GM23338 (cell line): ENCODE data around the gene NBAS. TPM values are rescaled to one million over a fixed set of nuclear protein-coding genes. Genes with fewer than 3 reads are reported as not detected.

Experiments used
- ATAC-seq: fragments of 200-7000 bp; cut with Tn5 transposase; 3 replicates; pipeline ENCODE4 v1.9.1; 2020
- DNase-seq: peaks from one replicate; pipeline ENCODE4 v3.0.0-alpha.2; 2015; ENCODE audit warnings: low spot score
- H2AFZ ChIP-seq: fragments of 200-600 bp; sonication (generic); 2 replicates; pipeline ENCODE4 v1.8.0; 2016; ENCODE audit warnings: antibody characterized with exemption, mild to moderate bottlenecking, moderate library complexity
- H3F3A ChIP-seq: fragments of 200-600 bp; sonication (generic); replicated peaks from 2 replicates; pipeline ENCODE4 v1.8.0; 2017; ENCODE audit warnings: antibody characterized with exemption, mixed run types, low read depth
- H3K27ac ChIP-seq: fragments of 200-600 bp; sonication (generic); 2 replicates; pipeline ENCODE4 v1.6.1; 2016; ENCODE audit warnings: low read depth
- H3K27me3 ChIP-seq: fragments of 200-600 bp; sonication (generic); 2 replicates; pipeline ENCODE4 v1.8.0; 2016; ENCODE audit warnings: mild to moderate bottlenecking, mixed run types, moderate library complexity; ENCODE audit not compliant: insufficient read depth
- H3K36me3 ChIP-seq: fragments of 200-600 bp; sonication (generic); 2 replicates; pipeline ENCODE4 v1.8.0; 2016; ENCODE audit warnings: mild to moderate bottlenecking; ENCODE audit not compliant: insufficient read depth
- H3K4me1 ChIP-seq: fragments of 200-600 bp; sonication (generic); 2 replicates; pipeline ENCODE4 v1.8.0; 2016; ENCODE audit warnings: mild to moderate bottlenecking, moderate library complexity; ENCODE audit not compliant: insufficient read depth
- H3K4me2 ChIP-seq: fragments of 200-600 bp; sonication (generic); 2 replicates; pipeline ENCODE4 v1.7.1; 2017; ENCODE audit warnings: mixed run types
- H3K4me3 ChIP-seq: fragments of 200-600 bp; sonication (generic); 2 replicates; pipeline ENCODE4 v1.6.1; 2016; ENCODE audit warnings: mixed run types
- H3K79me2 ChIP-seq: fragments of 200-600 bp; sonication (generic); replicated peaks from 2 replicates; pipeline ENCODE4 v1.8.0; 2017; ENCODE audit warnings: mild to moderate bottlenecking; ENCODE audit not compliant: insufficient read depth
- H3K9me2 ChIP-seq: fragments of 200-600 bp; sonication (generic); 2 replicates; pipeline ENCODE4 v1.8.0; 2017; ENCODE audit not compliant: insufficient read depth
- H4K20me1 ChIP-seq: fragments of 200-600 bp; sonication (generic); replicated peaks from 2 replicates; pipeline ENCODE4 v1.8.0; 2017; ENCODE audit warnings: mild to moderate bottlenecking; ENCODE audit not compliant: insufficient read depth
- H3K27ac Mint-ChIP-seq: 2 replicates; pipeline ENCODE4 v1.8.0; 2020; ENCODE audit warnings: inconsistent platforms, mild to moderate bottlenecking, moderate library complexity, mixed read lengths
- H3K27me3 Mint-ChIP-seq: 3 replicates; pipeline ENCODE4 v1.8.0; 2022; ENCODE audit warnings: low read depth, mild to moderate bottlenecking, moderate library complexity, mixed read lengths, inconsistent platforms; ENCODE audit not compliant: insufficient read depth, poor library complexity
- H3K36me3 Mint-ChIP-seq: 3 replicates; pipeline ENCODE4 v1.8.0; 2021; ENCODE audit warnings: low read depth, mild to moderate bottlenecking, inconsistent platforms, moderate library complexity, mixed read lengths
- H3K4me1 Mint-ChIP-seq: 3 replicates; pipeline ENCODE4 v1.8.0; 2020; ENCODE audit warnings: mild to moderate bottlenecking, inconsistent platforms, mixed read lengths
- H3K4me3 Mint-ChIP-seq: 3 replicates; pipeline ENCODE4 v1.8.0; 2021; ENCODE audit warnings: moderate library complexity, mild to moderate bottlenecking, inconsistent platforms, mixed read lengths
- H3K9me3 Mint-ChIP-seq: 3 replicates; pipeline ENCODE4 v1.8.0; 2020; ENCODE audit warnings: moderate library complexity, mild to moderate bottlenecking, inconsistent platforms, mixed read lengths
- CTCF ChIP-seq, 2 experiments: fragments of 200-600 bp in 1 of 2; sonication (generic) in 1 of 2; conservative IDR thresholded peaks; 2 replicates each; pipeline versions ENCODE4 v1.5.1 to v1.6.1; 2016 to 2017; ENCODE audit warnings: antibody characterized with exemption in 2 of 2, low read depth in 2 of 2, mild to moderate bottlenecking in 2 of 2, moderate library complexity in 1 of 2
- ETS1 ChIP-seq: IDR thresholded peaks from 2 replicates; pipeline ENCODE4 v1.6.1; 2016; ENCODE audit warnings: antibody characterized with exemption
- EZH2 ChIP-seq: fragments of 200-600 bp; sonication (generic); IDR thresholded peaks from one replicate; pipeline ENCODE4 v1.8.0; 2017; ENCODE audit warnings: antibody characterized with exemption, mild to moderate bottlenecking, low read depth; ENCODE audit not compliant: unreplicated experiment
- EZH2phosphoT487 ChIP-seq: fragments of 200-600 bp; sonication (generic); IDR thresholded peaks from one replicate; pipeline ENCODE4 v1.8.1; 2018; ENCODE audit warnings: antibody characterized with exemption; ENCODE audit not compliant: unreplicated experiment
- POLR2AphosphoS5 ChIP-seq: IDR thresholded peaks from 2 replicates; pipeline ENCODE4 v1.6.1; 2016; ENCODE audit warnings: antibody characterized with exemption, low read depth
- STAT1 ChIP-seq: IDR thresholded peaks from one replicate; pipeline ENCODE4 v1.6.1; 2016; ENCODE audit warnings: antibody characterized with exemption; ENCODE audit not compliant: unreplicated experiment
- polyA plus RNA-seq: library from polyadenylated mRNA; unstranded; fragments of >200 nt; fragmentation: Nextera tagmentation; extraction: Ambion mirVana; gene quantifications from 2 replicates; pipeline ENCODE4 v1.2.1, GENCODE V29; 2016
- total RNA-seq: library from RNA; depleted of rRNA; stranded (reverse); fragments of >200 nt; shearing (Covaris generic); gene quantifications from 2 replicates; pipeline ENCODE4 v1.2.3, GENCODE V29; 2014
- TF ChIP-seq, protein P1 (sequence below): fragments of 250-450 bp; sonication (Bioruptor Pico); IDR thresholded peaks from 2 replicates; pipeline ENCODE4 v1.5.0; 2020; ENCODE audit warnings: mild to moderate bottlenecking, moderate library complexity

NBAS gene
- total and polyA plus RNA-seq, 2 experiments from 2014 or later, result 24.8 to 38.9 TPM

DNA sequence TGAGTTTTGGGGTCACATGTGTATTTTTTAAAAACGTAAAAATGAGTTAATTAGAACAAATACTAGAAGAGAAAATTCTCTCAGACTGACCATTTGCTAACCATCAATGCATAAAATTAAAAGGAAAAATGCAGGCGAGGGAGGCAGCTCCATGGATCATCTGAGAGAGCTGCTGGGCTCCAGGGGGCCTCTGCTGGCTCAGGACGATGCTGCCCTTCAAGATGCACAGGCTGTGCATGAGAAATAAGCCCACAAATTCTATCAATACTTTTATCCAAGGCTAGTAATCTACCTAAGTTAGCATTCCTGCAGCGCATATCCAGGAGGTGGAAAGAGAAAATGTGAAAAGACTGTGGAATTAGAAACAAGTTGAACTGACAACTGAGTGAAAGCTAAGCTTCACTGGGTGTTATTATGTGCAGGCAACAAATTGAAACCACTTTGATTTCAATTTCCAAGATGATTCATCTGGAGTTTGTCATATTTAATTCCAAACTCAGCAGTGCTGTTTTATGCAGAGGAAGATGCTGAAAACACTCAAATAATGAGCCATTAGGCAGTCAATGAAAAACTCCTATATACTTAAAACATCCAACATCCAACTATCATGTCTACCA, 261.1 kb downstream of the NBAS start:
- no peaks in the 10 kb centered on the region for H3K79me2 ChIP-seq
- TF ChIP-seq CTCF (conservative IDR thresholded peaks at IDR 0.05; ENCODE audit: low read depth in 2 of 2), result 0 out of 4 replicates have a peak, but pooled peaks of 1 of the 2 experiments have one; percentile 27
- no peak for TF ChIP-seq EZH2
- TF ChIP-seq EZH2phosphoT487, result no peak
- no peak for TF ChIP-seq ETS1
- TF ChIP-seq POLR2AphosphoS5, result no peak
- TF ChIP-seq STAT1, result no peak
- TF ChIP-seq, protein P1, sequence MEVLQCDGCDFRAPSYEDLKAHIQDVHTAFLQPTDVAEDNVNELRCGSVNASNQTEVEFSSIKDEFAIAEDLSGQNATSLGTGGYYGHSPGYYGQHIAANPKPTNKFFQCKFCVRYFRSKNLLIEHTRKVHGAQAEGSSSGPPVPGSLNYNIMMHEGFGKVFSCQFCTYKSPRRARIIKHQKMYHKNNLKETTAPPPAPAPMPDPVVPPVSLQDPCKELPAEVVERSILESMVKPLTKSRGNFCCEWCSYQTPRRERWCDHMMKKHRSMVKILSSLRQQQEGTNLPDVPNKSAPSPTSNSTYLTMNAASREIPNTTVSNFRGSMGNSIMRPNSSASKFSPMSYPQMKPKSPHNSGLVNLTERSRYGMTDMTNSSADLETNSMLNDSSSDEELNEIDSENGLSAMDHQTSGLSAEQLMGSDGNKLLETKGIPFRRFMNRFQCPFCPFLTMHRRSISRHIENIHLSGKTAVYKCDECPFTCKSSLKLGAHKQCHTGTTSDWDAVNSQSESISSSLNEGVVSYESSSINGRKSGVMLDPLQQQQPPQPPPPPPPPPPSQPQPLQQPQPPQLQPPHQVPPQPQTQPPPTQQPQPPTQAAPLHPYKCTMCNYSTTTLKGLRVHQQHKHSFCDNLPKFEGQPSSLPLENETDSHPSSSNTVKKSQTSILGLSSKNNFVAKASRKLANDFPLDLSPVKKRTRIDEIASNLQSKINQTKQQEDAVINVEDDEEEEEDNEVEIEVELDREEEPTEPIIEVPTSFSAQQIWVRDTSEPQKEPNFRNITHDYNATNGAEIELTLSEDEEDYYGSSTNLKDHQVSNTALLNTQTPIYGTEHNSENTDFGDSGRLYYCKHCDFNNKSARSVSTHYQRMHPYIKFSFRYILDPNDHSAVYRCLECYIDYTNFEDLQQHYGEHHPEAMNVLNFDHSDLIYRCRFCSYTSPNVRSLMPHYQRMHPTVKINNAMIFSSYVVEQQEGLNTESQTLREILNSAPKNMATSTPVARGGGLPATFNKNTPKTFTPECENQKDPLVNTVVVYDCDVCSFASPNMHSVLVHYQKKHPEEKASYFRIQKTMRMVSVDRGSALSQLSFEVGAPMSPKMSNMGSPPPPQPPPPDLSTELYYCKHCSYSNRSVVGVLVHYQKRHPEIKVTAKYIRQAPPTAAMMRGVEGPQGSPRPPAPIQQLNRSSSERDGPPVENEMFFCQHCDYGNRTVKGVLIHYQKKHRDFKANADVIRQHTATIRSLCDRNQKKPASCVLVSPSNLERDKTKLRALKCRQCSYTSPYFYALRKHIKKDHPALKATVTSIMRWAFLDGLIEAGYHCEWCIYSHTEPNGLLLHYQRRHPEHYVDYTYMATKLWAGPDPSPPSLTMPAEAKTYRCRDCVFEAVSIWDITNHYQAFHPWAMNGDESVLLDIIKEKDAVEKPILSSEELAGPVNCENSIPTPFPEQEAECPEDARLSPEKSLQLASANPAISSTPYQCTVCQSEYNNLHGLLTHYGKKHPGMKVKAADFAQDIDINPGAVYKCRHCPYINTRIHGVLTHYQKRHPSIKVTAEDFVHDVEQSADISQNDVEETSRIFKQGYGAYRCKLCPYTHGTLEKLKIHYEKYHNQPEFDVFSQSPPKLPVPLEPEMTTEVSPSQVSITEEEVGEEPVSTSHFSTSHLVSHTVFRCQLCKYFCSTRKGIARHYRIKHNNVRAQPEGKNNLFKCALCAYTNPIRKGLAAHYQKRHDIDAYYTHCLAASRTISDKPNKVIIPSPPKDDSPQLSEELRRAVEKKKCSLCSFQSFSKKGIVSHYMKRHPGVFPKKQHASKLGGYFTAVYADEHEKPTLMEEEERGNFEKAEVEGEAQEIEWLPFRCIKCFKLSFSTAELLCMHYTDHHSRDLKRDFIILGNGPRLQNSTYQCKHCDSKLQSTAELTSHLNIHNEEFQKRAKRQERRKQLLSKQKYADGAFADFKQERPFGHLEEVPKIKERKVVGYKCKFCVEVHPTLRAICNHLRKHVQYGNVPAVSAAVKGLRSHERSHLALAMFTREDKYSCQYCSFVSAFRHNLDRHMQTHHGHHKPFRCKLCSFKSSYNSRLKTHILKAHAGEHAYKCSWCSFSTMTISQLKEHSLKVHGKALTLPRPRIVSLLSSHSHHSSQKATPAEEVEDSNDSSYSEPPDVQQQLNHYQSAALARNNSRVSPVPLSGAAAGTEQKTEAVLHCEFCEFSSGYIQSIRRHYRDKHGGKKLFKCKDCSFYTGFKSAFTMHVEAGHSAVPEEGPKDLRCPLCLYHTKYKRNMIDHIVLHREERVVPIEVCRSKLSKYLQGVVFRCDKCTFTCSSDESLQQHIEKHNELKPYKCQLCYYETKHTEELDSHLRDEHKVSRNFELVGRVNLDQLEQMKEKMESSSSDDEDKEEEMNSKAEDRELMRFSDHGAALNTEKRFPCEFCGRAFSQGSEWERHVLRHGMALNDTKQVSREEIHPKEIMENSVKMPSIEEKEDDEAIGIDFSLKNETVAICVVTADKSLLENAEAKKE, result no peak
- ATAC-seq (no peak; the same call in 2 of the 3 replicates), DNase-seq (no peak)
- peaks cover 15% of the 10 kb centered on the region; the same call in 2 of the 3 replicates for H3K36me3 Mint-ChIP-seq
- H3K9me2 ChIP-seq, result 0 out of 2 replicates have a peak, but pooled peaks cover 8% of the 10 kb centered on the region
- no peaks in the 10 kb centered on the region for H3K9me3 Mint-ChIP-seq
- no peaks in the 10 kb centered on the region for H3K27me3 ChIP-seq
- no peak overlapping the region for H3K27ac Mint-ChIP-seq
- H3F3A ChIP-seq, result no peaks in the 10 kb centered on the region
- H3K4me2 ChIP-seq, result no peak overlapping the region
- H3K36me3 ChIP-seq, result no peaks in the 10 kb centered on the region
- H3K27me3 Mint-ChIP-seq, result peaks cover 2% of the 10 kb centered on the region
- H3K4me1 Mint-ChIP-seq, result peaks cover 12% of the 10 kb centered on the region; the same call in 2 of the 3 replicates
- no peak overlapping the region for H3K4me3 Mint-ChIP-seq
- H3K4me3 ChIP-seq, result no peak overlapping the region
- no peak overlapping the region for H3K27ac ChIP-seq
- no peaks in the 10 kb centered on the region for H3K4me1 ChIP-seq
- no peak overlapping the region for H2AFZ ChIP-seq
- H4K20me1 ChIP-seq, result no peaks in the 10 kb centered on the region
